ENCODE data around the gene SYTL2.

Gene SYTL2

GRCh38 chr11:85795712-85796487 lies 15.0 kb downstream of the SYTL2 start:
- TF ChIP-seq REST (IDR thresholded peaks at IDR 0.05; ENCODE audit: low read depth) = no peak
- no peak for TF ChIP-seq YY1 (IDR thresholded peaks at IDR 0.05; ENCODE audit: low read depth)
- no peak for TF ChIP-seq RAD21 (IDR thresholded peaks at IDR 0.05; ENCODE audit: low read depth)
- no peak for TF ChIP-seq FOXM1 (IDR thresholded peaks at IDR 0.05; ENCODE audit: borderline replicate concordance, low read depth)
- no peak for TF ChIP-seq TAF1 (IDR thresholded peaks at IDR 0.05; ENCODE audit: low read depth)
- TF ChIP-seq NFIC (IDR thresholded peaks at IDR 0.05) = no peak
- no peak for TF ChIP-seq CEBPB (IDR thresholded peaks at IDR 0.05)
- no peak for TF ChIP-seq EGR1 (IDR thresholded peaks at IDR 0.05)
- TF ChIP-seq TCF12 (IDR thresholded peaks at IDR 0.05; ENCODE audit: low read depth) = no peak
- TF ChIP-seq USF1 (IDR thresholded peaks at IDR 0.05) = no peak
- no peak for TF ChIP-seq ZBTB7A (IDR thresholded peaks at IDR 0.05; ENCODE audit: low read depth)
- no peak for TF ChIP-seq TEAD4 (IDR thresholded peaks at IDR 0.05)
- no peak for TF ChIP-seq CREB1 (IDR thresholded peaks at IDR 0.05; ENCODE audit: low read depth)
- no peak for TF ChIP-seq EP300 (IDR thresholded peaks at IDR 0.05; ENCODE audit: borderline replicate concordance)
- TF ChIP-seq MAX (IDR thresholded peaks at IDR 0.05) = no peak

- TF ChIP-seq USF1 (IDR thresholded peaks at IDR 0.05) = no peak
- no peak for TF ChIP-seq FOXM1 (IDR thresholded peaks at IDR 0.05; ENCODE audit: borderline replicate concordance, low read depth)
- TF ChIP-seq EP300 (IDR thresholded peaks at IDR 0.05; ENCODE audit: borderline replicate concordance) = no peak
- TF ChIP-seq TCF12 (IDR thresholded peaks at IDR 0.05; ENCODE audit: low read depth) = no peak
- TF ChIP-seq TAF1 (IDR thresholded peaks at IDR 0.05; ENCODE audit: low read depth) = no peak
- no peak for TF ChIP-seq YY1 (IDR thresholded peaks at IDR 0.05; ENCODE audit: low read depth)
Observed at GRCh38 chr11:85791409-85791990, 19.4 kb downstream of the SYTL2 start.

GRCh38 chr11:85787809-85788760 lies 22.9 kb downstream of the SYTL2 start:
- TF ChIP-seq RAD21 (IDR thresholded peaks at IDR 0.05; ENCODE audit: low read depth) = no peak
- TF ChIP-seq MAX (IDR thresholded peaks at IDR 0.05) = no peak
- no peak for TF ChIP-seq NFIC (IDR thresholded peaks at IDR 0.05)
- TF ChIP-seq USF1 (IDR thresholded peaks at IDR 0.05) = no peak
- TF ChIP-seq REST (IDR thresholded peaks at IDR 0.05; ENCODE audit: low read depth) = no peak
- no peak for TF ChIP-seq FOXM1 (IDR thresholded peaks at IDR 0.05; ENCODE audit: borderline replicate concordance, low read depth)
- TF ChIP-seq CREB1 (IDR thresholded peaks at IDR 0.05; ENCODE audit: low read depth) = no peak
- no peak for TF ChIP-seq EP300 (IDR thresholded peaks at IDR 0.05; ENCODE audit: borderline replicate concordance)
- no peak for TF ChIP-seq EGR1 (IDR thresholded peaks at IDR 0.05)
- TF ChIP-seq ZBTB7A (IDR thresholded peaks at IDR 0.05; ENCODE audit: low read depth) = no peak
- no peak for TF ChIP-seq TCF12 (IDR thresholded peaks at IDR 0.05; ENCODE audit: low read depth)
- TF ChIP-seq CEBPB (IDR thresholded peaks at IDR 0.05) = no peak
- TF ChIP-seq TEAD4 (IDR thresholded peaks at IDR 0.05) = no peak
- no peak for TF ChIP-seq YY1 (IDR thresholded peaks at IDR 0.05; ENCODE audit: low read depth)
- no peak for TF ChIP-seq TAF1 (IDR thresholded peaks at IDR 0.05; ENCODE audit: low read depth)

GRCh38 chr11:85787168-85787567 lies 23.8 kb downstream of the SYTL2 start:
- TF ChIP-seq CEBPB (IDR thresholded peaks at IDR 0.05) (no peak), RAD21 (IDR thresholded peaks at IDR 0.05; ENCODE audit: low read depth) (no peak), EGR1 (IDR thresholded peaks at IDR 0.05) (no peak), ZBTB7A (IDR thresholded peaks at IDR 0.05; ENCODE audit: low read depth) (no peak), EP300 (IDR thresholded peaks at IDR 0.05; ENCODE audit: borderline replicate concordance) (no peak), TEAD4 (IDR thresholded peaks at IDR 0.05) (no peak), CREB1 (IDR thresholded peaks at IDR 0.05; ENCODE audit: low read depth) (no peak), NFIC (IDR thresholded peaks at IDR 0.05) (no peak), TCF12 (IDR thresholded peaks at IDR 0.05; ENCODE audit: low read depth) (no peak), USF1 (IDR thresholded peaks at IDR 0.05) (no peak), YY1 (IDR thresholded peaks at IDR 0.05; ENCODE audit: low read depth) (no peak), REST (IDR thresholded peaks at IDR 0.05; ENCODE audit: low read depth) (no peak), TAF1 (IDR thresholded peaks at IDR 0.05; ENCODE audit: low read depth) (no peak)
